KBM-7 (cell line): ENCODE measurements around the gene SYNJ2.

ENCODE experiments used
- DNase-seq: peaks from one replicate; pipeline ENCODE4 v3.0.0-alpha.2; 2015
- in situ Hi-C: fragments of 300-500 bp; cut with MboI; formaldehyde crosslinking; loops from 2 replicates; pipeline ENCODE4 v1.14.3; 2020; ENCODE audit warnings: low sequenced_read_pairs, low pct_unique_long_range_greater_than_20kb, mixed read lengths

SYNJ2 gene

DNA sequence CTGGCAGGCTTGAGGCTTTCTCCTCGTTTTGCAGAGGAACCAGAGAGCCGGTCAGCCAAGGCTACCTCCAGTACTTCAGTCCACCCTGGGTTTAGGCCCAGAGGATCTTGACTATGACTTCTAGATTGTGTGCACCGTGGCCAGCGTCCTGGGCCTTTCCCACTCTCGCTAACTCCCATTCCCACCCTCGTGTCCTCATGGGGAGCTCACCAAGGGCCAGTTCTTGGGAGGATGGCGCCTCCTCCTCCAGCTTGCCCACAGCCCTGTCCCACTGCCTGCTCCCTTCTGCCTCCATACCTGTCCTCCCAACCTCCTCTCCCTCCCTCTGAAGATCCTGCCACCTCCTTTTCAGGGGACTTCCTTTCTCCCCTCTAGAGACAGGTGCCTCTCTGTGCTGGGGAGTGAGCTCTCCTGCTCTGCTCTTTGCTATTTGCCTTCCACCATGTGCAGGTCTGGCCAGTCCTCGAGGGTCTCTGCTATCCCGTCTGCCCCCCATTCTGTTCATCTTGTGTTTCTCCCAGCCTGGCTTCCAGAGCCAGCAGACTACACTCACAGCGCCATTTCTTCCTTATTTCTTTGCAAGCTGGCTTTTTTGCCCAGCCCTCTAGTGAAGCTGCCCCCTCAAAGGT lies 4.4 kb upstream of the SYNJ2 start:
- in situ Hi-C loops: no loop called here
- no peak for DNase-seq

DNA sequence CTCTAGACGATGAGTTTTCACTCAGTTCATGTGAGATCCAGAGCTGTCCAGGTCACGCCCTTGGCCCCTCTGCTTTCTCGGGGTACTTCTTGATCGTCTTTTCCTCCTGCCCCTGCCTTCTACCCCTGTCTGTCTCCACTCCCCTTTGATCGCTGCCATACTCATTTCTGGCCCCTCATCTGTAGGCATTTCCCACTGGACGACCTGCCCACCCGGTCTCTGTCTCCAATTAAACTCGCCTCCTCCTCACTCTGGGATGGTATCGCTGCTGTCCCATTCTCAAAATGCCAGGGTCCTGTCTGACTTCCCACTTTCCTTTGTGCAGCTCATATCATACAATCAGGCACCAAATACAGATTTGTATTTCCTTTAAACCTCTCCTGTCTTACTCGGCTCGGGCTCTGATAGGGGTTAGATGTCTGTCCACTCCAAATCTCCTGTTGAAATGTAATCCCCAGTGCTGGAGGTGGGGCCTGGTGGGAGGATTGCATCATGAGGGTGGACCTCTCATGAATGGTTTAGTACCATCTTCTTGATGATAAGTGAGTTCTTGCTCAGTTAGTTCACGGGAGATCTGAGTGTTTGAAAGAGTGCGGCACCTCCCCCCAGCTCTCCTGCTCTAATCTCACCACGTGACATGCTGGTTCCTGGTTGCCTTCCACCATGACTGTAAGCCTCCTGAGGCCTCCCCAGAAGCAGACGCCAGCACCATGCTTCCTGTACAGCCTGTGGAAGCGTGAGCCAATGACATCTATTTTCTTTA lies 3.5 kb upstream of the SYNJ2 start:
- no peak for DNase-seq
- in situ Hi-C loops: no loop called here

DNA sequence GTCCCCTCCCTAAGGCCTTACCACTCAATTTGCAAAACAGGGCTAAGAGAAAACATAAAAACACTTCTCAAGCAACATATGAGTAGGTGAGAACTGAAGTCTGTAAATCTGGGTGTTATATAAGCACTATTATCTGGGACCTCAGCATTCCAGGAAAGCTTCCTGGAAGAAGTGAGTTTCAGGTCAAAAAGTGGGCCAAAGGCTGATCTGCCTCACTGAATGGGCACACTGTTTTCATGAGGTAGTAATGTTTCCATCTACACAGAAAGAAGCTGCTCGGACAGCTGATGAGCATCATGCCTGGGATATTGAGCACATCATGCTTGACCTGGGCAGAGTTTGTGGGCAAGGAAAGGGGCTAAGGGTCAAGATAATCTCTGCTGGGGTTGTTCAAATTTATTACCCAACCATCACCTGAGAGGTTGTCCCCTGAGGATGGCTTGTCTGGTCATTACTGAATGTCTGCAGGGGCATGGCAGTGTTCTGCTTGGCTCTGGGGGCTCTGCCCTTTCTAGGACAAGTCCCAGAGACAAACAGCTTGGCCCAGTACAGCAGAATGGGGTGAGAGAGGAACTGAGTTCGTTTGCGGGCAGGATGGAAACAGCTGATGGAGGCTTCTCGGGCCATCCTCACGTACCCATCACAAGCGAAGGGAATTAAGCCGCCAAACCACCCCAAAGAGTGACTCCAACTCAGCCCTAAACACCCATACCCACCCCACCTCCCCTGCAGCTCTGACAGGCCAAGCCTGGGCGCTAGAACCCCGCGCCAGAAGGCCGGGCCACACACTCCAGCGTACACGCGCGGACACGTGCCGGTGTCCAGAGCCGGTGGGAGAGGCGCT lies 1.2 kb upstream of the SYNJ2 start:
- in situ Hi-C loops: no loop called here
- DNase-seq: peak; percentile 36

DNA sequence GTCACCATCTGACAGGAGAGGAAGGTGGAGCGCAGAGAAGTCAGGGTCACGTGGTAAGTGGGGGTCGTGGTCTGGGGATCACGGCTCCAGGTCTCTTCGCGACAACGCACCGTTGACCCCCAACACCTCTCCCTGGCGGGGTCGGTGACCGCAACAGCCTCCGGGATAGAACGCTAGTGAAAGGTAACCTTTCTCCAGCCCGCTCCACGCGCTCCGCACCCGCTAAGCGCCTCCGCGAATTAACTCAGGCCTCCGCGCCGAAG lies 600 bp upstream of the SYNJ2 start:
- DNase-seq: no peak
- in situ Hi-C loops: no loop called here

DNA sequence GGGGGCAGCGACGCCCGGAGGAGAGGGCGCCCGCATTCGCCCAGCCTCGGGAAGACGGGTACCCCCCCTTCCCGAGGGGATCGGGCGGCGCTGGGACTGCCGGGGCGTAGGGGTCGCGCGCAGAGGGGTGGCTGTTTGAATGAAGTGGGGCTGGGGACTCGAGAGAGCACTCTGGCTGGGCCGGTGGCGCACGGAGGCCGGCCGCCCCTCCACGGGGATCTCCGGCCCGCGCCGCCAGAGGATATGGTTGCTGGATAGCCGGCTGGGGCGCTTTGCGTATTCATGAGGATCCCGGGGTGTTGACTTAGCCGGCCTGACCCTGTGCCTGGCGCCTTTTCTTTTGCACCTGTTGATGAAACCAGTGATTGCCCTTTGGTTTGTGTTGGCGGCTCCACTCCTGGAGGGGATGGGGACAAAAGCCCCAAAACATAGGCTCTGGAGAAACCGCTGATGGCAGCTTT lies 469 bp downstream of the SYNJ2 start:
- no peak for DNase-seq
- in situ Hi-C loops: no loop called here

DNA sequence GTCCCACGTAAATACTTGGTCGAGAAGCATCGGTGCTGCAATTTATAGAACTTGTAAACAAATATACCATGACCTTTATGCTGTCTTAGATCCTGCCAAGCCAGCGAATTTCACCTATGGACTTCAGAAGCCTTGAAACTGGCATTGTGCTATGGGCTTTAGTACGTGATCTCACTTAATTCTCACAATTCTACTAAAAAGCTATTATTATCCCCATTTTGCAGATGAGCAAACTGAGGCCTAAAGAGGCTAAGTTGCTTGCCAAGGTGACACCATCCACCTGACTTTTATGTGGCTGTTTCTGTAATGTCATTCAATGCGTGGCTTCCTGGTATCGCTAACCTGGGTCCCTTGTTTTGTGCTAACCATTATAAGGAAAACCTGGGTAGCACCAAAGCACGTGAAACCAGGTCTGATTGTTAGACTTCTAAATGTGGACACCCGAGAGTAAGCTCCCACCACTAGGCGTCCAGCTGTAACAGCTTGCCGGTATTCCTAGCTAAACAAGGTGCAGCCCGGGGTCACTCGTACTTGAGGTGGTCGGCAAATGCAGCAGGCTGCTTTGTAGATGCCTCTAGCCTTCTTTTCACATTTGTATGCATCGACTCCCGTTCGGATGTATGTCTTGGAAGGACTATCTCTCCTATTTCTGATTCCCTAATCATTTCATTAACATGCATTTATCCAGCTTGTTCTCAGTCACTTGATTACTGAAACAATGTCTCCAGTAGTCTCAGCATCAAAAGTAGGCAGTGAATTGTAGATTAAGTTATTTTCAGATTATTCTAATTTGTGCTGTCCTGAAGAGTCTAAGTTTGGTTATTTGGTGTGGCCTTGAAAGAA lies 1.1 kb downstream of the SYNJ2 start:
- in situ Hi-C loops: no loop called here
- DNase-seq: no peak

DNA sequence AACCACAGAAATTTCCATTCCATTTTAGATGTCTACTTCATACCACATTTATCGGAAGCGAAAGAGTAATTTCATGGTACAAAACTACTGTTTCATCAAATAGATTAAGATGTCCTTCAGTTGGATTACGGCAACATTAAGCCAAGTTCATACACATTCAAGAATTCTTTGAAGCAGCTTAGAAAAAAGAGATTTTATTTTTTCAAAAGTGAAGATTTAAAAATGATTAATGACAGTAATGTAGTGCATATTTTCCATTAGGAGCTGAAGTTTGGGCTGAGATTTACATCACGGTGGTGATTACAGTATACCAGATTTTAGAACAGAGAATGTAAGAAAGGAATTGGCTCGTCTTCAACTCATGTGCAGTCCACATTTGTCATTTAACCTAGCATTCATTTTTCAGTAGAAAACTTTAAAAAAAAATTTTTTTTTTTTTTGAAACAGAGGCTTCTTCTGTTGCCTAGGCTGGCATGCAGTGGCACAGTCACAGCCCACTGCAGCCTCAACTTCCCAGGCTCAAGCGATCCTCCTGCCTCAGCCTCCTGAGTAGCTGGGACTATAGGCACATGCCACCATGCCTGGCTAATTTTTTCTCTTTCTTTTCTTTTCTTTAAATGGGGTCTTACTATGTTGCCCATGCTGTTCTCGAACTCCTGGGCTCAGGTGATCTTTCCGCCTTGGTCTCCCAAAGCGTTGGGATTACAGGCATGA lies 1.9 kb downstream of the SYNJ2 start:
- in situ Hi-C loops: no loop called here
- DNase-seq: no peak

DNA sequence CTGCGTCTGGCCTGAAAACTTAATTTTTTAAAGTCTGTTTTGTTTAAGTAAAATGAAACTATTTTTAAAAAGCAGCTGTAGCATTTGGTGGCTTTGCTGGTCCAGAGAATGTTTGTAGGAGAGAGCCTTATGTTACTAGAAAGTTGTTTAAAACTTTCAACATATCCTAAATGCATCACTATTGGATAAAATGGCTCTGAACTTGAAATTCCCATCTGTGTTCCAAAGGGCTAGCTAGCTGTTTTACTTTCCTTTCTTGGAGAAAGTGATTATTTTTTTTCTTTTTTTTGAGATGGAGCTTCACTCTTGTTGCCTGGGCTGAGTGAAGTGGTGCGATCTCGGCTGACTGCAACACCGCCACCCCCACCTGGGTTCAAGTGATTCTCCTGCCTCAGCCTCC lies 2.5 kb downstream of the SYNJ2 start:
- DNase-seq: no peak
- in situ Hi-C loops: no loop called here

DNA sequence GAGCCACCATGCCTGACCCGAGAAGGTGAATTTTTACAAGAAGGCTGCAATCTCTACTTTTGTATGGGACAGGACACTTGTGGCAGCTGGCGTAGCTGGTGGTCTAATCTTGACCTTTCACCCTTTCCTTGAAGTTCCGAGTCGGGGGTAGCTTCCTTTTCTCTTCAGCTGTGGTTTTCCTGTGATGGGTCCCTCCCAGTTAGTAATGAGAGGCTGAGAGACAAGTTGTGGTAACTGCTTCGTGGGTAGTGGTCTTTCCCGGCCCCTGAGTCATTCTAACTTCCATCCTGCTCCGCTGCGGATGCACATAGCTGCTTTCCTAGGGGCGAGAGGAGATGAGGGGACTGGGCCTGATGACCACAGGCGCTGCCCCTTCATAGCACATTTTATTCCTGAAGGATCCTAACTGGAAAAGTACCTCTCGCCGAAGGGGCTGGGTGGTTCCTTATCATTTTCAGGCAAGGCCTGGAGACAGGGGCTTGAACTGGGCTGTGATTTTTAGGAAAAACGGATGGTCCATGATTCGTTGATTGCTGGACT lies 3.1 kb downstream of the SYNJ2 start:
- DNase-seq: peak; percentile 57
- in situ Hi-C loops: no loop called here

DNA sequence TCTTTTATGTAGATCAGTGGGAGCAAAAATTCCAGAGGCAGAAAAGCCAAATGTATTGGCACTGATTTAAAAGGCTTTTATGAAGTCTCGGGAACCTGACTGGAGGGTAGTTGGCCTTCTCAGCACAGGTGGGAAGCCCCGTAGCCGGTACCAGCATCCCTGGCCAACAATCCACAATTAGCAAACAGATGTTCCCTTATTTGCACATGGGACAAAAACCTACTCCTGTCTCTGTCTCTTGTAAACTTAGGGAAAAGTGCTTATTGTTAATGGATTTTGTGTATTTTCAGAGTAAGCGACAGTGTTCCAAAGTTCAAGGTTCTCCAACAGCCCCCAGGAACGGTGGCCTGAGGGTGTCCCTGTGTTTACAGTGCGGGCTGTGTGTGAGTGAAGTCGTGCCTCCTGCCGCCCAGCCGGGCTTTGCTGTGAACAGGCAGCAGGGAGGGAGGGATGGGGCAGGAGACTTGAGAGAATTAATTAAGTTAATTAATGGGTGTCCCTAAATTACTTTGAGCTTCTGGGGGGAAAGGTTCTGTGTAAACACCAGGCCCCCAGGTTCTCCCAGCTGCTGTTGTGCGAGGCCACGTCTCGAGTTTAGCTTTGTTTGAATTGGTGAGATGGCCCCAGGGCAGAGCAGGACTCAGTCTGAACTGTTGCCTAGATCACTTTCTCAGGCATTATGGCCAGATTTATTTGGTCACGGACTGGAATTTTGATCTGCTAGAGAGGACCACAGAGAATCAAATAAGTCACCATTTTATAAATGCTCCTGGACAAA lies 3.9 kb downstream of the SYNJ2 start:
- in situ Hi-C loops: no loop called here
- DNase-seq: no peak

DNA sequence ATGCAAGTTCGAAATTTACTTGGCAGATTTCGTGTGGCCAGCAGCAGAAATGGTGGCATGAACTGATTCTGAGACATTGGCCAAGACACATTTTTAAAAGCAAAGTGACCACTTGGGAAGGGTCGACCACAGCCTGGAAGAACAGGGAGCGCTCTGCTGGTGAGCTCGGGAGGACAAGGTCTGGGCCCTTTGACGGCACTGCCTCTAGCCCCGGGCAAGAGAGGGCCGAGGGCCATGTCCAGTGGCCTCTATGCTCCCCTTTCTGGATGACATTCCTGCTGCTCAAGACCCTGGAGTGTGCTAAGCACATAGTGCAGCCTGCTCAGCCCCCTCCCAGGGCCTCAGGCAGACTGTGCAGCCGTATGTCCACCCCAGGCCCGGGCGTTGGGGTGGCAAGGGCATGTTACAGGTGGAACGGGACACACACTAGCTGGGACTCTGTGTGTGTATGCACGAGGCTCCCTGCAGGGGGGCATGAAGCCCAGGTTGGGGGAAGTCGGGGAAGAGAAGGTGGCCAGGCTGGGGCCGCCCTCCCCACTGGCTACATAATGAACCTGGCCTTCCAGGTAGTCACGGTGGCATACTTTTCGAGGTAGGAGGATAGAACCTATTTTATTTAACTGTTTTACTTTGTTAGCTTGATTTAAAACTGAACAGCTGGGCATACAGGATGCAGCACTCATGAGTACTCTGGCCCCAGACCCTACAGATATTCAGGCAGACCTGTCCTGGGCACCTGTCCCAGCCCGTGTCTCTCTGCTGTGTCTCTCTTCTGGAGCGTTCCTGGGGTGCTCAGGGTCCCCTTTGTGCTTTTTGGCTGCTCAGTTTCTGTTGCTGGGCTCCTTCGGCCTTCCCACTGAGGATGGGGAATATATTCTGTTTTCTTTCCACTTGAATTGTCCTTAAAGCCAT lies 6.4 kb downstream of the SYNJ2 start:
- in situ Hi-C loops: no loop called here
- DNase-seq: no peak

DNA sequence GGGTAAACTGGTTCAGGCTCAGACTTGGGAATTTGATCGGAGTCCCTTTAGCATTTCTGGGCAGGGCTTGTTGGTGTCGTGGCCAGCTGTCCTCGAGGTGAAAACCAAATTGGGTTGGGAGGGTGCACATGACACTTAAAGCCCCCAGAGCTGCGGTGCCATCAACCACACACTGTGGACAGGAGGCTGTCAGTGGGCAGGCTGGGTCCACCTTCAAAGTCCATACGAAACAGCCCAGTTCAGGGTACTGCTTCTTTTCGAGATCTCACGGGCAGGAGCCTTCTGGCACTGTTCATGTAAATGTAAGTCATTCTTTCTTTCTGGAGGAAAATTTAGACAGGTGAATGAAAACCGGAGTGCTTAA lies 7.0 kb downstream of the SYNJ2 start:
- in situ Hi-C loops: no loop called here
- no peak for DNase-seq

DNA sequence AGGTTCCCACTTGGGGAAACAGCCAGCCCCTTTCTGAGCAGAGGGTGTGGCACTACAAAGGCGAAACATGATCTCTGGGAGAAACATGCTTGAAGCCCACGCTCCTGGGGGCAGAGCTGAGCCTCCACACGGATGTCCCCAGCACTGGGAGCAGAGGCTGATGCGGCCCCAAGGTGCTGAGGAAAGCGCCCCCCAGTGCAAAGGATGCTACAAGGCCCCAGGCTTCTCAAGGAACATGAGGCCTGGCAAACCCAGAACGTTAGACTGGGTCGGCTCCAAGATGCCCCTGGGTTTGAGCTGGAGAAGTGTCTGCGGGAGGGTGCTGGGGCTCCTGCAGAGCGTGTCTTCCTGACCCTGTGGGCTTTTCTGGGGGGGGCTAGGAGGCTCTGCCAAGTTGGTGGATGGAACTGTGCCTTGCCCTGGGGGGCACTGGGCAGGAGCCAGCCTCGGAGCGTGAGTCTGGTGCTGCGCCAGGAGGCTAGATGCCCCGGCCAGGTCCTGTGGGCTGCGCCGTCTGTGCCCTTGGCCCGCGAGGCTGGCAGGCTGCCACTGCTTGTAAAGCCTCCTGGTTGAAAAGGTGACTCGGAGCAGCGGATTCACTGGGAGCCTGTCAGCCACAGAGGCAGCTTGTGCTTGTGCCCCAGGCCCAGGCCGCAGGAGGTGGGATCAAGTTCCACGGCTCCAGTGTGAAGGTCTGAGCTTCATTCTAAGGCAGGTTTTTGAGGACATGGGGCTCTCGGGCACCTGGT lies 8.1 kb downstream of the SYNJ2 start:
- in situ Hi-C loops: no loop called here

DNA sequence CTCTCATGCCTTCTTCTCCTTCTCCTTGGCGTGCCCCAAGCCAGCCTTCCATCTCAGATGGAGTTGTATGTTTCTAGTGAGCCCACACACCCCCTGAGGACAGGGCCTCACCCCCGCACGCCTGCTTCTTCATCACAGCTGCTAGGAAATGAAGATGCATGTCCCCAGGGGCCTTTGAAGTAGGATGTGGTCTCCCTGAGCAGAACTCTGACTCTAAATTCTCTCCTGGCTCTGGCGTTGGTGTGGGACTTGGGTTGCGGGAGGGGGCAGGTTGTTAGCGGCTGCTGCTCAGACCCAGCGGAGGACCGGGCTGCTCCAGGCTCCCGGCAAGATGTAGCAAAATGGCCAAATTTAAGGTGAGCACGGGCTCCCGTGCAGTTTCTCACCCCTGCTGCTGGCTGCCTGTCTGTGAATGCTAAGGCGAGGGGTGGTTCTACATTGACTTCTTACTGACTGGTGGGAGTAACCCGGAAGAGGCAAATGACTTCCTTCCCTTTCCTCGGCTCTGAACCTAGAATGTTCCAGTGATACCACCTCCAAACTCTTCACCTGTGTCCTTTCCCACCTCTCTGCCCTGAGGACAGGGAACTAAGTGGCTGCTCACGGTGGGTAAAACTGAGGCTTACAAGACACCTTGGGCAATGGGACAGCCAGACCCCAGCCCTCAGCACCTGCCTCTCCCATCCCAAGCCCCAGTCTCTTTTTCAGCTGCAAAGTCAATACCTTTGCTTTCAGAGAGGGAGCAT lies 8.8 kb downstream of the SYNJ2 start:
- DNase-seq: peak; percentile 48

More for the DNA sequence above, 8.1 kb downstream of the SYNJ2 start:
- no peak for DNase-seq

DNA sequence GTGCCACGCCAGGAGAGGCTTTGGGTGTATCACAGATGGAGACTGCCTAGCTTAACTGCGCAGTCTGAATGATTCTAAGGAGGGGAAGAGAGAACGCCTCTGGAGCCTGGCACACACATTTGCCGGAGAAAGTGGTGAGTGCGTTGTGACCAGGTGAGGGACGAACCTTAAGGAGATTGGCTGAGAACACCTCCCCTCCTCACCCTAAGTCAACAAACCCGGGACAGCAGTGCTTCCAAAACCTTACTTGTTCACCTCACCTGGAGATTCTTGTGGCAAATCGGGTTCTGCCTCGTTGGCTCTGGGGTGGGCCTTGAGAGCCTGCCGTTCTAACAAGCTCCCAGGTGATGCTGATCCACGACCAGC lies 9.4 kb downstream of the SYNJ2 start:
- DNase-seq: no peak
- in situ Hi-C loops: no loop called here

More for the DNA sequence above, 8.8 kb downstream of the SYNJ2 start:
- in situ Hi-C loops: no loop called here

DNA sequence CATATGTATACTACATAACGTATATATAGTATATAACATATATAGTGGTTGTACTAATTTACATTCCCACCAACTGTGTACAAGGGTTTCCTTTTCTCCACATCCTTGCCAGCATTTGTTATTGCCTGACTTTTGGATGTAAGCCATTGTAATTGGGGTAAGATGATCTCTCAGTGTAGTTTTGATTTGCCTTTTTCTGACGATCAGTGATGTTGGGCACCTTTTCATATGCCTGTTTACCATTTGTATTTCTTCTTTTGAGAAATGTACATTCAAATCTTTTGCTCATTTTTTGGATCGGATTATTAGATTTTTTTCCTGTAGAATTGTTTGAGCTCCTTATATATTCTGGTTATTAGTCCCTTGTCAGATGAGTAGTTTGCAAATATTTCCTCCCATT lies 11.4 kb downstream of the SYNJ2 start:
- DNase-seq: no peak
- in situ Hi-C loops: no loop called here
